BLaER1 treated with 17β-estradiol and CSF1 and Interleukin-3, amounts not matched to agents 10 nM and 100 nM (cell line): ENCODE measurements around the gene PLD1.

Experiments used
- H3K27ac ChIP-seq, 11 experiments: shearing (Covaris generic); formaldehyde crosslinking; 2 replicates each; pipeline ENCODE4 v1.8.1; 2022
- H3K27me3 ChIP-seq, 11 experiments: shearing (Covaris generic); formaldehyde crosslinking; 2 replicates each; pipeline ENCODE4 v1.8.1; 2022
- H3K36me3 ChIP-seq, 11 experiments: shearing (Covaris generic); formaldehyde crosslinking; 2 replicates each; pipeline ENCODE4 v1.8.1; 2022
- H3K4me1 ChIP-seq, 10 experiments: shearing (Covaris generic); formaldehyde crosslinking; 2 replicates each; pipeline ENCODE4 v1.8.1; 2022
- H3K4me2 ChIP-seq, 11 experiments: shearing (Covaris generic); formaldehyde crosslinking; 2 replicates each; pipeline ENCODE4 v1.8.1; 2022
- H3K4me3 ChIP-seq, 10 experiments: shearing (Covaris generic); formaldehyde crosslinking; 2 replicates each; pipeline ENCODE4 v1.8.1; 2022
- H3K9ac ChIP-seq, 11 experiments: shearing (Covaris generic); formaldehyde crosslinking; 2 replicates each; pipeline ENCODE4 v1.8.1; 2022
- H3K9me3 ChIP-seq, 11 experiments: shearing (Covaris generic); formaldehyde crosslinking; replicated peaks in 1 of 11; 2 replicates each; pipeline ENCODE4 v1.8.1; 2022
- H4K20me1 ChIP-seq, 11 experiments: shearing (Covaris generic); formaldehyde crosslinking; 2 replicates each; pipeline ENCODE4 v1.8.1; 2022
- Cebpa-rat ChIP-seq, 11 experiments: shearing (Covaris generic); IDR thresholded peaks; 2 replicates each; pipeline ENCODE4 v1.8.1; 2022

The PLD1 gene

GRCh38 chr3:171685116-171685895 lies 125.0 kb downstream of the PLD1 start:
- H3K4me2 ChIP-seq: no peak overlapping the region
- H4K20me1 ChIP-seq: no peaks in the 10 kb centered on the region

GRCh38 chr3:171684221-171684620 lies 126.1 kb downstream of the PLD1 start:
- peaks cover 0 to 11% (median under 1%) of the 10 kb centered on the region in 10 experiments; a peak in 8 of 20 replicates for H3K4me1 ChIP-seq
- no peak overlapping the region for H3K27ac ChIP-seq
- no peaks in the 10 kb centered on the region for H4K20me1 ChIP-seq
- H3K4me2 ChIP-seq: no peak overlapping the region
- TF ChIP-seq Cebpa-rat (IDR thresholded peaks at IDR 0.05): no peak
- H3K9me3 ChIP-seq: no peaks in the 10 kb centered on the region
- H3K36me3 ChIP-seq: peaks cover 0 to 26% (median 0%) of the 10 kb centered on the region in 11 experiments; a peak in 4 of 22 replicates
- no peak overlapping the region for H3K4me3 ChIP-seq
- no peak overlapping the region for H3K9ac ChIP-seq
- no peaks in the 10 kb centered on the region for H3K27me3 ChIP-seq

More at GRCh38 chr3:171685116-171685895, 125.0 kb downstream of the PLD1 start:
- Histone ChIP-seq H3K36me3 (peaks cover 0 to 26% (median 0%) of the 10 kb centered on the region in 11 experiments; a peak in 4 of 22 replicates), H3K9ac (no peak overlapping the region), H3K4me1 (peaks cover 0 to 20% (median 11%) of the 10 kb centered on the region in 10 experiments; a peak in 13 of 20 replicates), H3K27ac (no peak overlapping the region), H3K4me3 (no peak overlapping the region), H3K9me3 (no peaks in the 10 kb centered on the region), H3K27me3 (no peaks in the 10 kb centered on the region)
- TF ChIP-seq Cebpa-rat (IDR thresholded peaks at IDR 0.05): no peak

- no peak overlapping the region for H3K4me3 ChIP-seq
- H4K20me1 ChIP-seq: no peaks in the 10 kb centered on the region
- H3K9ac ChIP-seq: no peak overlapping the region
- H3K9me3 ChIP-seq: no peaks in the 10 kb centered on the region
- TF ChIP-seq Cebpa-rat (IDR thresholded peaks at IDR 0.05): no peak
- H3K36me3 ChIP-seq: peaks cover 0 to 19% (median 0%) of the 10 kb centered on the region in 11 experiments; a peak in 4 of 22 replicates
- no peaks in the 10 kb centered on the region for H3K27me3 ChIP-seq
- no peak overlapping the region for H3K4me2 ChIP-seq
- H3K27ac ChIP-seq: no peak overlapping the region
- no peaks in the 10 kb centered on the region for H3K4me1 ChIP-seq
Measured at GRCh38 chr3:171682743-171683142, 127.5 kb downstream of the PLD1 start.

- no peaks in the 10 kb centered on the region for H4K20me1 ChIP-seq
- H3K4me2 ChIP-seq: no peak overlapping the region
- no peak overlapping the region for H3K27ac ChIP-seq
- H3K4me1 ChIP-seq: no peaks in the 10 kb centered on the region
- H3K9me3 ChIP-seq: no peaks in the 10 kb centered on the region
- TF ChIP-seq Cebpa-rat (IDR thresholded peaks at IDR 0.05): no peak
- no peaks in the 10 kb centered on the region for H3K27me3 ChIP-seq
- H3K4me3 ChIP-seq: no peak overlapping the region
- no peak overlapping the region for H3K9ac ChIP-seq
- H3K36me3 ChIP-seq: peaks cover 0 to 20% (median 0%) of the 10 kb centered on the region in 11 experiments; a peak in 2 of 22 replicates
Measured at GRCh38 chr3:171680726-171681411, 129.4 kb downstream of the PLD1 start.

GRCh38 chr3:171678971-171679492 lies 131.3 kb downstream of the PLD1 start:
- H3K9me3 ChIP-seq: no peaks in the 10 kb centered on the region
- peak in 1 of 11 experiments; percentile 12; a peak in 1 of 22 replicates for TF ChIP-seq Cebpa-rat (IDR thresholded peaks at IDR 0.05)
- no peak overlapping the region for H3K4me3 ChIP-seq
- peaks cover 0 to 16% (median 0%) of the 10 kb centered on the region in 11 experiments; a peak in 2 of 22 replicates for H3K36me3 ChIP-seq
- no peaks in the 10 kb centered on the region for H3K27me3 ChIP-seq
- no peak overlapping the region for H3K27ac ChIP-seq
- no peak overlapping the region for H3K9ac ChIP-seq
- no peaks in the 10 kb centered on the region for H4K20me1 ChIP-seq
- H3K4me2 ChIP-seq: no peak overlapping the region
- H3K4me1 ChIP-seq: no peaks in the 10 kb centered on the region

GRCh38 chr3:171677706-171678105 lies 132.6 kb downstream of the PLD1 start:
- H3K36me3 ChIP-seq: peaks cover 0 to 25% (median 0%) of the 10 kb centered on the region in 11 experiments; a peak in 4 of 22 replicates
- no peaks in the 10 kb centered on the region for H3K9me3 ChIP-seq
- no peaks in the 10 kb centered on the region for H4K20me1 ChIP-seq
- no peaks in the 10 kb centered on the region for H3K27me3 ChIP-seq
- H3K4me2 ChIP-seq: no peak overlapping the region
- TF ChIP-seq Cebpa-rat (IDR thresholded peaks at IDR 0.05): no peak
- no peak overlapping the region for H3K9ac ChIP-seq
- H3K27ac ChIP-seq: no peak overlapping the region
- H3K4me1 ChIP-seq: no peaks in the 10 kb centered on the region
- H3K4me3 ChIP-seq: no peak overlapping the region

GRCh38 chr3:171676601-171677175 lies 133.6 kb downstream of the PLD1 start:
- no peak overlapping the region for H3K27ac ChIP-seq
- H3K4me2 ChIP-seq: no peak overlapping the region
- no peaks in the 10 kb centered on the region for H3K4me1 ChIP-seq
- H4K20me1 ChIP-seq: no peaks in the 10 kb centered on the region
- no peak overlapping the region for H3K4me3 ChIP-seq
- no peak for TF ChIP-seq Cebpa-rat (IDR thresholded peaks at IDR 0.05)
- H3K27me3 ChIP-seq: no peaks in the 10 kb centered on the region
- peaks cover 0 to 33% (median 0%) of the 10 kb centered on the region in 11 experiments; a peak in 4 of 22 replicates for H3K36me3 ChIP-seq
- no peaks in the 10 kb centered on the region for H3K9me3 ChIP-seq
- no peak overlapping the region for H3K9ac ChIP-seq

GRCh38 chr3:171673951-171674350 lies 136.3 kb downstream of the PLD1 start:
- Histone ChIP-seq H3K4me2 (no peak overlapping the region), H3K9me3 (no peaks in the 10 kb centered on the region), H4K20me1 (no peaks in the 10 kb centered on the region), H3K4me3 (no peak overlapping the region), H3K36me3 (peaks cover 0 to 33% (median 0%) of the 10 kb centered on the region in 11 experiments; a peak in 4 of 22 replicates), H3K27ac (no peak overlapping the region), H3K9ac (no peak overlapping the region), H3K4me1 (no peaks in the 10 kb centered on the region), H3K27me3 (no peaks in the 10 kb centered on the region)
- TF ChIP-seq Cebpa-rat (IDR thresholded peaks at IDR 0.05): no peak

- no peaks in the 10 kb centered on the region for H4K20me1 ChIP-seq
- no peak for TF ChIP-seq Cebpa-rat (IDR thresholded peaks at IDR 0.05)
- H3K36me3 ChIP-seq: peaks cover 0 to 43% (median 0%) of the 10 kb centered on the region in 11 experiments; a peak in 5 of 22 replicates
- no peak overlapping the region for H3K4me2 ChIP-seq
- H3K4me3 ChIP-seq: no peak overlapping the region
- H3K9me3 ChIP-seq: no peaks in the 10 kb centered on the region
- H3K9ac ChIP-seq: no peak overlapping the region
- no peak overlapping the region for H3K27ac ChIP-seq
- H3K4me1 ChIP-seq: no peaks in the 10 kb centered on the region
- no peaks in the 10 kb centered on the region for H3K27me3 ChIP-seq
Measured at GRCh38 chr3:171672538-171672937, 137.7 kb downstream of the PLD1 start.
